GM18511 (cell line): ENCODE data around the gene SNCAIP.

Experiments
- ATAC-seq: cut with Tn5 transposase; IDR thresholded peaks from one replicate; pipeline ENCODE4 v1.9.1; 2021; ENCODE audit warnings: mild to moderate bottlenecking, moderate library complexity; ENCODE audit not compliant: unreplicated experiment

The SNCAIP gene

GRCh38 chr5:122492675-122493074 is 180.6 kb downstream of the SNCAIP start:
- no peak for ATAC-seq

DNA sequence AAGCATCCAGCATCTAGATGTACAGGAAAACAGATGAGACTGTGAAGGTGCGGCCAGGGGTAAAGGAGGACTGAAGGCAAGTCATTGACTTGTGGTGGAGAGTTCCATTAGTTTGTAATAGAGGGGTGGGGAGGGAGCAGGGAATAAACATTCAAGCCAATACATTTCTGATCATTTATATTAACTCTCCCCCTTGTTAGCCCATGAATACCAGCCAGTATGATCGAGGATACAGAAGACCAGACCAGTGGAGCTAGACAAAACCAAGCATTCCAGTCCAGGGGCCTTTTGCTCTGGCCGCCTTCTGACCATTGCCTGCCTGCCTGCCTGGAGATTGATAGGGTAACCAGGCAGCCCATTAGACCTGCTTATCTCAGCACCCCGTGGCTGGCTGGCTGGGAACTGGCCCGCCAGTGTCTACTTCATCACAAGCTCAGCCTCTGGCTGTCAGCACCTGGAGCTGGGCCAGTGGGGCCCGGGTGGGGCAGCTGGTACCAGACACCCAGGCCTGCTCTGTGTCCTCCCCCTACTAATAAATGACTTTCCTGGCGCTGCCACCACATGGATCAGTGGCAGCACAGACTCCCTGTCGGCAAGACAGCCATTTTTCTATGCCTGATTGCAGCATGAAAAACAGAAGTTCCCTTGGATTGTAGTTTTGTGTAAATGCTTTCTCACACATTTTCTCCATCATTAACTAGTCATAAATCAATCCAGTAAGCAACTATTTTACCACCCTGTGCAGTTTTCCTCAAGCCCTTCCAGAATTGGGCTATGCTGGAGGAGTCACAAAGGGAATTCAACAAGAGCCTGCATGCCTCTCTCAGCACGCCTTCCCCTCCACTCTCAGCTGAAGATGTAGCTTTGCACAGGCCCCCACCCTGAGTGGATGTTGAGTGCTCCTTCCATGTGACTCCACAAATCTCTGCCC is 181.3 kb downstream of the SNCAIP start:
- ATAC-seq: no peak

GRCh38 chr5:122494109-122494508 is 182.1 kb downstream of the SNCAIP start:
- ATAC-seq: no peak

DNA sequence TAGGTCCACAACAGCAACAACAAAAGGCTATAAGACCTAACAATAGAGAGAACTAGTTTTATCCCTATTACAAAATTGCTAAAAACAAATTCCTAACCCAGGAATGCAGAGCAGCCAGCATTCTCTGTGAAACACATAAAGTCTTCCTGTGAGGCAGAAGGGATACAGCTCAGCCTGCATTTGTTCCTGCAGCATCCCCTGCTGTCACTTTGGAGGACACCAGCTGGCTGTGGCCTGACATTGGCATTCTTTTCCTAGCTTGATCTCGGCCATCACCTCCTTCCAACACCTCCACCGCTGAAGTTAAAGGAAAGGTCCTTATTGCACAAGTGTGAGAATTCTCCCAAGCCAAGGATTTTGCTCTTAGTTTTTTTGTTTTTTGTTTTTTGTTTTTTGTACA is 186.1 kb downstream of the SNCAIP start:
- ATAC-seq: no peak

- no peak for ATAC-seq
Observed at GRCh38 chr5:122499585-122499984, 187.5 kb downstream of the SNCAIP start.

- ATAC-seq: no peak
Observed at GRCh38 chr5:122500245-122501088, 188.4 kb downstream of the SNCAIP start.

- no peak for ATAC-seq
Observed at GRCh38 chr5:122501089-122501435, 189.0 kb downstream of the SNCAIP start.

DNA sequence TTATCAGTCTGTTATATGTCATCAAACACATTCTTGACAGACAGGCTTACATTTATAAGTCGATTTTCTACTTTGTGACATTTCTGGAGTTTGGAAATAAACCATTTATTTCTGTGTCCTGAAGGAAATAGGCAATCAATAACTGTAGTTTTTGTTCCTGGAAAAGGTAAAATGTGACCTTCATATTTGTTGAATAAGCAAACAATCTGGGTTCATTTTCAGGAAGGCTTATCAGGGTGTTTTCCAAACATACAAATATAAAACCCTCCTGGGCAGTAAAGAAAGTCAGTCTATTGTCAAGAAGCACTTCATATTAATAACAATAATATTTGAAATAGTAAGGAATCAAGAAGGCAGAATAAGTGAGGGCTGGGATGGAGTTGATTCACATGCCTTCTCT is 195.0 kb downstream of the SNCAIP start:
- ATAC-seq: no peak

- ATAC-seq: no peak
Observed at GRCh38 chr5:122507581-122507980, 195.5 kb downstream of the SNCAIP start.

GRCh38 chr5:122508623-122509022 is 196.6 kb downstream of the SNCAIP start:
- no peak for ATAC-seq
